ENCODE results near the gene MEG3.

Gene MEG3

GRCh38 chr14:100828031-100828769 lies 2.3 kb downstream of the MEG3 start:
- no peak overlapping the region for H3K9ac ChIP-seq (ENCODE audit: insufficient read length)
- H3K36me3 ChIP-seq (ENCODE audit: insufficient read depth, low read length), result peaks cover 31% of the 10 kb centered on the region
- H3K9me3 ChIP-seq (ENCODE audit: low read depth, low read length), result no peaks in the 10 kb centered on the region
- TF ChIP-seq EZH2 (IDR thresholded peaks at IDR 0.05) (no peak), FOXP2 (optimal IDR thresholded peaks at IDR 0.05; ENCODE audit: control extremely low read depth, extremely low read length, insufficient read depth) (no peak), POLR2AphosphoS5 (IDR thresholded peaks at IDR 0.05; ENCODE audit: borderline replicate concordance, low read depth, low read length) (no peak)
- no peak for DNase-seq (ENCODE audit: low read depth, low spot score)
- no peak overlapping the region for H3K4me3 ChIP-seq
- no peak overlapping the region for H3K27ac ChIP-seq

- no peak for TF ChIP-seq EZH2 (IDR thresholded peaks at IDR 0.05)
- no peak for TF ChIP-seq POLR2AphosphoS5 (IDR thresholded peaks at IDR 0.05; ENCODE audit: borderline replicate concordance, low read depth, low read length)
- TF ChIP-seq FOXP2 (optimal IDR thresholded peaks at IDR 0.05; ENCODE audit: control extremely low read depth, extremely low read length, insufficient read depth), result no peak
- Histone ChIP-seq H3K27ac (no peak overlapping the region), H3K9ac (ENCODE audit: insufficient read length) (no peak overlapping the region), H3K4me3 (no peak overlapping the region), H3K9me3 (ENCODE audit: low read depth, low read length) (no peaks in the 10 kb centered on the region), H3K36me3 (ENCODE audit: insufficient read depth, low read length) (peaks cover 31% of the 10 kb centered on the region)
- no peak for DNase-seq (ENCODE audit: low read depth, low spot score)
Measured at GRCh38 chr14:100830681-100831080, 4.8 kb downstream of the MEG3 start.

GRCh38 chr14:100832311-100832960 lies 6.5 kb downstream of the MEG3 start:
- no peak overlapping the region for H3K9ac ChIP-seq (ENCODE audit: insufficient read length)
- peaks cover 31% of the 10 kb centered on the region for H3K36me3 ChIP-seq (ENCODE audit: insufficient read depth, low read length)
- no peak for DNase-seq (ENCODE audit: low read depth, low spot score)
- TF ChIP-seq POLR2AphosphoS5 (IDR thresholded peaks at IDR 0.05; ENCODE audit: borderline replicate concordance, low read depth, low read length), result no peak
- no peak for TF ChIP-seq EZH2 (IDR thresholded peaks at IDR 0.05)
- no peak for TF ChIP-seq FOXP2 (optimal IDR thresholded peaks at IDR 0.05; ENCODE audit: control extremely low read depth, extremely low read length, insufficient read depth)
- no peak overlapping the region for H3K4me3 ChIP-seq
- H3K27ac ChIP-seq, result no peak overlapping the region
- no peaks in the 10 kb centered on the region for H3K9me3 ChIP-seq (ENCODE audit: low read depth, low read length)

- Histone ChIP-seq H3K4me3 (no peak overlapping the region), H3K36me3 (ENCODE audit: insufficient read depth, low read length) (peaks cover 25% of the 10 kb centered on the region), H3K27ac (no peak overlapping the region), H3K9ac (ENCODE audit: insufficient read length) (no peak overlapping the region), H3K9me3 (ENCODE audit: low read depth, low read length) (no peaks in the 10 kb centered on the region)
- DNase-seq (ENCODE audit: low read depth, low spot score), result no peak
- no peak for TF ChIP-seq FOXP2 (optimal IDR thresholded peaks at IDR 0.05; ENCODE audit: control extremely low read depth, extremely low read length, insufficient read depth)
Measured at GRCh38 chr14:100834082-100834793, 8.3 kb downstream of the MEG3 start.

- no peak for DNase-seq (ENCODE audit: low read depth, low spot score)
- TF ChIP-seq EZH2 (IDR thresholded peaks at IDR 0.05) (no peak), POLR2AphosphoS5 (IDR thresholded peaks at IDR 0.05; ENCODE audit: borderline replicate concordance, low read depth, low read length) (no peak), FOXP2 (optimal IDR thresholded peaks at IDR 0.05; ENCODE audit: control extremely low read depth, extremely low read length, insufficient read depth) (no peak)
- H3K27ac ChIP-seq, result no peak overlapping the region
- no peak overlapping the region for H3K4me3 ChIP-seq
- H3K36me3 ChIP-seq (ENCODE audit: insufficient read depth, low read length), result peaks cover 18% of the 10 kb centered on the region
- H3K9me3 ChIP-seq (ENCODE audit: low read depth, low read length), result no peaks in the 10 kb centered on the region
- H3K9ac ChIP-seq (ENCODE audit: insufficient read length), result no peak overlapping the region
Measured at GRCh38 chr14:100834794-100835547, 9.1 kb downstream of the MEG3 start.

- TF ChIP-seq POLR2AphosphoS5 (IDR thresholded peaks at IDR 0.05; ENCODE audit: borderline replicate concordance, low read depth, low read length) (no peak), FOXP2 (optimal IDR thresholded peaks at IDR 0.05; ENCODE audit: control extremely low read depth, extremely low read length, insufficient read depth) (no peak), EZH2 (IDR thresholded peaks at IDR 0.05) (no peak)
- Histone ChIP-seq H3K4me3 (no peak overlapping the region), H3K36me3 (ENCODE audit: insufficient read depth, low read length) (peaks cover 12% of the 10 kb centered on the region), H3K9ac (ENCODE audit: insufficient read length) (no peak overlapping the region), H3K9me3 (ENCODE audit: low read depth, low read length) (no peaks in the 10 kb centered on the region), H3K27ac (no peak overlapping the region)
- DNase-seq (ENCODE audit: low read depth, low spot score), result no peak
Measured at GRCh38 chr14:100835548-100836310, 9.8 kb downstream of the MEG3 start.

- Histone ChIP-seq H3K9me3 (ENCODE audit: low read depth, low read length) (no peaks in the 10 kb centered on the region), H3K27ac (no peak overlapping the region), H3K4me3 (no peak overlapping the region), H3K9ac (ENCODE audit: insufficient read length) (no peak overlapping the region), H3K36me3 (ENCODE audit: insufficient read depth, low read length) (peaks cover 7% of the 10 kb centered on the region; the same call in 1 of the 2 replicates)
- TF ChIP-seq EZH2 (IDR thresholded peaks at IDR 0.05), result no peak
- TF ChIP-seq POLR2AphosphoS5 (IDR thresholded peaks at IDR 0.05; ENCODE audit: borderline replicate concordance, low read depth, low read length), result no peak
- TF ChIP-seq FOXP2 (optimal IDR thresholded peaks at IDR 0.05; ENCODE audit: control extremely low read depth, extremely low read length, insufficient read depth), result no peak
- no peak for DNase-seq (ENCODE audit: low read depth, low spot score)
Measured at GRCh38 chr14:100836311-100836805, 10.4 kb downstream of the MEG3 start.

Measured in SK-N-MC (cell line).